Lower lobe of right lung (tissue), 2 donors: ENCODE results near the gene OR9I1. TPM values are rescaled to one million over a fixed set of nuclear protein-coding genes. Genes with fewer than 3 reads are reported as not detected.

Experiments used
- ATAC-seq, 2 donors: fragments of 200-7000 bp; cut with Tn5 transposase; one replicate each; pipeline ENCODE4 v1.9.1; 2020 to 2022; ENCODE audit warnings: mild to moderate bottlenecking in 2 of 2, moderate library complexity in 2 of 2
- DNase-seq: peaks from one replicate; pipeline ENCODE4 v3.0.0-alpha.2; 2020
- H3K27ac ChIP-seq: fragments of 200-600 bp; one replicate; pipeline ENCODE4 v1.8.0; 2022
- H3K27me3 ChIP-seq: fragments of 200-600 bp; one replicate; pipeline ENCODE4 v1.8.0; 2022; ENCODE audit warnings: low read depth
- H3K36me3 ChIP-seq: fragments of 200-600 bp; one replicate; pipeline ENCODE4 v1.8.0; 2022; ENCODE audit warnings: mild to moderate bottlenecking
- H3K4me1 ChIP-seq: fragments of 200-600 bp; one replicate; pipeline ENCODE4 v1.8.0; 2022
- H3K4me3 ChIP-seq: fragments of 200-600 bp; one replicate; pipeline ENCODE4 v1.8.0; 2022; ENCODE audit warnings: mild to moderate bottlenecking
- H3K9me3 ChIP-seq: fragments of 200-600 bp; one replicate; pipeline ENCODE4 v1.8.0; 2022
- CTCF ChIP-seq: fragments of 200-600 bp; IDR thresholded peaks from one replicate; pipeline ENCODE4 v1.8.0; 2022; ENCODE audit warnings: antibody characterized with exemption, mild to moderate bottlenecking
- intact Hi-C: fragments of 100-400 bp; cut with DNase I; formaldehyde crosslinking; loops from one replicate; pipeline ENCODE4 v1.11.0; 2022
- total RNA-seq: library from RNA; stranded (reverse); fragmentation: NEBNext Ultra II Directional; extraction: Animal tissue kit (Norgen Biotek cat#: 25700); gene quantifications from one replicate; pipeline ENCODE4 v1.2.1, GENCODE V29; 2021
- donor health status: DM: no; HTN: yes; CAD: no; lungs with severe emphysema.

The OR9I1 gene
- total RNA-seq, 1 donor from 2014 or later: not detected

- Histone ChIP-seq H3K27ac (no peak overlapping the region), H3K4me1 (no peaks in the 10 kb centered on the region), H3K27me3 (no peaks in the 10 kb centered on the region), H3K36me3 (no peaks in the 10 kb centered on the region), H3K4me3 (no peak overlapping the region), H3K9me3 (no peaks in the 10 kb centered on the region)
- intact Hi-C loops: no loop called here
- no peak for TF ChIP-seq CTCF
- ATAC-seq: no peak
- DNase-seq: no peak
These were observed 57.6 kb downstream of the OR9I1 start for GRCh38 chr11:58067685-58068084.

Other genes with a start within 250 kb of the OR9I1 start
- gene OR9Q1, start 101.6 kb downstream of the OR9I1 start, total RNA-seq: not detected
- gene OR6Q1, start 94.6 kb downstream of the OR9I1 start, total RNA-seq: not detected
- gene OR9Q2, start 63.5 kb upstream of the OR9I1 start, total RNA-seq: not detected
- gene OR1S2, start 78.6 kb upstream of the OR9I1 start, total RNA-seq: not detected
- not detected for gene OR1S1, start 87.2 kb upstream of the OR9I1 start, total RNA-seq
- gene OR10Q1, start 103.4 kb upstream of the OR9I1 start, total RNA-seq: not detected
- gene OR10W1, start 142.7 kb upstream of the OR9I1 start, total RNA-seq: not detected
- not detected for gene OR5B17, start 233.5 kb upstream of the OR9I1 start, total RNA-seq